Subcutaneous preadipocyte (primary cell): ENCODE data around the gene PLVAP. TPM values are rescaled to one million over a fixed set of nuclear protein-coding genes. Genes with fewer than 3 reads are reported as not detected.

Source experiments
- total RNA-seq: library from RNA; depleted of rRNA; stranded (reverse); fragments of >200 nt; gene quantifications from 2 replicates; pipeline ENCODE4 v1.2.3, GENCODE V29; 2012

The PLVAP gene, protein sequence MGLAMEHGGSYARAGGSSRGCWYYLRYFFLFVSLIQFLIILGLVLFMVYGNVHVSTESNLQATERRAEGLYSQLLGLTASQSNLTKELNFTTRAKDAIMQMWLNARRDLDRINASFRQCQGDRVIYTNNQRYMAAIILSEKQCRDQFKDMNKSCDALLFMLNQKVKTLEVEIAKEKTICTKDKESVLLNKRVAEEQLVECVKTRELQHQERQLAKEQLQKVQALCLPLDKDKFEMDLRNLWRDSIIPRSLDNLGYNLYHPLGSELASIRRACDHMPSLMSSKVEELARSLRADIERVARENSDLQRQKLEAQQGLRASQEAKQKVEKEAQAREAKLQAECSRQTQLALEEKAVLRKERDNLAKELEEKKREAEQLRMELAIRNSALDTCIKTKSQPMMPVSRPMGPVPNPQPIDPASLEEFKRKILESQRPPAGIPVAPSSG
- not detected in 2 replicates for total RNA-seq

DNA sequence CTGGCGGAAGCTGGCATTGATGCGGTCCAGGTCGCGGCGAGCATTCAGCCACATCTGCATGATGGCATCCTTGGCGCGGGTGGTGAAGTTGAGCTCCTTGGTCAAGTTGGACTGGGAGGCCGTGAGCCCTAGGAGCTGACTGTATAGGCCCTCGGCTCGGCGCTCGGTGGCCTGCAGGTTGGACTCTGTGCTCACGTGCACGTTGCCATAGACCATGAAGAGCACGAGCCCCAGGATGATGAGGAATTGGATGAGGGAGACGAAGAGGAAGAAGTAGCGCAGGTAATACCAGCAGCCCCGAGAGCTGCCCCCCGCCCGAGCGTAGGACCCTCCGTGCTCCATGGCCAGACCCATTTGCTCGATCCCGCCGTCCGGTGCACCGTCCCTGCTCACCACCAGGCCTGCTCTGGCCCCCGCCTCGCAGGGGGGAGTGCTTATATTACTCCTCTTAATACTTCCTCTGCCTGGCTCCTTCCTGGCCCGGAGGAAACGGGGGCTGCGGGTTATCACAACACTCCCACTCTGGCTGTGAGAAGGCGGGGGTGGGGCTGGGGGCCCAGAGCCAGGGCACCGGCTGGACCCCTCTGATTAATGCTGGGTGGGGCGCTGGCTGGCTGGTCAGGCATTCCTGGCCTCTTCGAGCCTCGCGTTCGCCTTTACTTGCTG is at the start of gene PLVAP:
Gene PLVAP, minus strand, starts transcription at position 408 of the 666 bp plus-strand sequence. Its CDS starts 54 bp downstream, at position 354.

DNA sequence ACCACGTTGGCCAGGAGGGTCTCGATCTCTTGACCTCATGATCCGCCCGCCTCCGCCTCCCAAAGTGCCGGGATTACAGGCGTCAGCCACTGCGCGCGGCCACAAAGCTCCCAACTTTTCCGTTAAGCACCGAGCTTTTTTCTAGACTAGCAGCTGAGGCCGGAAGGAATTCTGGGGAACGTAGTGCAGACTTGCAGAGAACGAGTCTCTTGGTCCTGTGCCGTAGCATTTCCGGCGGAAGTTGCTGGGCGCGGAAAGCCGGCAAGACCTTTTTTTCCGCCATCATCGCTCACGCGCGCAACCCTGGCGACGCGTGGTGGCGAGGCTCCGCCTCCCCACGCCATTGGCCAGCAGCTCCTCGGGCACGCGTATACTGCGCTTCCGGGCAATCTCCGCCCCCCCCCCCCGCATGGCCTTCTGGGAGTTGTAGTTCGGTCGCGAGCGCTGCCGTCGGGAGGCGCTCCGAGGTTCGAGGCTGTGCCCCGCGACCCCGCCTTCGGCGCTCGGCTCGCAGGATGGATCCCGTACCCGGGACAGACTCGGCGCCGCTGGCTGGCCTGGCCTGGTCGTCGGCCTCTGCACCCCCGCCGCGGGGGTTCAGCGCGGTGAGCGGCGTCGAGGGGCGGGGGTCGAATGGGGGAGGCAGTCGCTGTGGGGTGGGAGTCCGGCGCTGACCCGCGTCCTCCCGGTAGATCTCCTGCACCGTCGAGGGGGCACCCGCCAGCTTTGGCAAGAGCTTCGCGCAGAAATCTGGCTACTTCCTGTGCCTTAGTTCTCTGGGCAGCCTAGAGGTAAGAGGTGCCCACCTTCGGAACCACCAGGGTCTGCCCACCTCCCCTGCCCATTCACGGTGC is 42.7 kb upstream of the PLVAP start, which contains the start of gene MVB12A:
Gene MVB12A, plus strand, starts transcription at position 427 of the 854 bp plus-strand sequence. Its CDS starts 89 bp downstream, at position 516.

DNA sequence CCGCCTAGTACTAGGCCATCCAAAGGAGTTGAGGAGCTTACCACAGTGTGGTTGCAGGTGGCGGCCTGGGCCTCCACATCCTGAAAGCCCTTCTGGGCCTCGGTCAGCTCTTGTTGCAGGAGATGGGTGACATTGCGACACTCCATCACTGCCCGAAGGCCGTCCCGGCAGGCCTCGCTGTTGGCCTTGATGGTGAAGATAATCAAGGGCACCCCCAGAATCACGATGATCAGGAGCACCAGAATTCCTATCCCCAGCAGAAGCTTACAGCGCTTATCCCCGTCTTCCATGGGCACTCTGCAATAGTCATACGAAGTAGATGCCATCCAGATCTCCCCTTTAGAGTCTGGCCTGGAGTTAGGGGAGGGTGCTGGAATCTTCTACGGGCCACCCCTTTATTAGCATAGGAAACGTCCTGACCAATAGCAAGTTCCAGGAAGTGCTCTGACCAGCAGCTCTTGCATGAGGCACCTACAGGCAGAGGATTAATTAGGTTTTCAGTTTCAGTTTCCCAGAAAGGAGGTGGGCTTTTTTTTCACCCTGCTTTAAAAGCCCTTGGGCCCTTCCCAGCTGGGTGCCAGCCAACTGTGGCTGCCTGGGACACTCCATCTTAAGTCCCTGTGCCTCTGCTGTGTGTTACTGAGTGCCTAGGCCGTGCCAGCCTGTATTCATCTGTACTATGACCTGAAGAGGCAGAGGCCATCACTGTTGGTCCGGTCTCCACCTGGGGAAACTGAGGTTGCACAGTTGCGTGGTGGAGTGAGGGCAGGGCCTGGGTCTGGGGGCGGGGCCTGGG is 28.3 kb upstream of the PLVAP start, which contains the start of gene BST2:
Gene BST2, minus strand, starts transcription at position 381 of the 796 bp plus-strand sequence. Its CDS starts 55 bp downstream, at position 326.

DNA sequence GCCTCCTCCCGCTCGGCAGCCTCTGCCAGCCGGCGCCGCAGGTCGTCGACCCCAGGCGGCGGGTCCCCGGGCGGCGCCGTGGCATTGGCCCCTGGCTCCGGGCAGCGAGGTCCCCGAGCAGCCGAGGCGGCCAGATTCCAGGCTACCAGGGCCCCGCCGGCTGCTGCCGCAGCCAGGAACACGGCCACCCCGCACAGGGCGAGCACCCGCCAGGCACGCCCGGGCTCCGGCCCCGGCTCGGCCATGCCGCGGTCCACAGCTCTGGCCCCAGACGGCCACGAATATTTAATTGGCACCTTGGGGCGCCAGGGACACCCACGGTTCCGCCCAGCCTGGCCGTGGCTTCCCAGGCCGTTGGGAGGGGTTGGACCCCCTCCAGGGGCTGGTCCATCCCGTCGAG is 16.8 kb upstream of the PLVAP start, which contains the start of gene CCDC194:
Gene CCDC194, minus strand, starts transcription at position 283 of the 400 bp plus-strand sequence. Its CDS starts 38 bp downstream, at position 245.

DNA sequence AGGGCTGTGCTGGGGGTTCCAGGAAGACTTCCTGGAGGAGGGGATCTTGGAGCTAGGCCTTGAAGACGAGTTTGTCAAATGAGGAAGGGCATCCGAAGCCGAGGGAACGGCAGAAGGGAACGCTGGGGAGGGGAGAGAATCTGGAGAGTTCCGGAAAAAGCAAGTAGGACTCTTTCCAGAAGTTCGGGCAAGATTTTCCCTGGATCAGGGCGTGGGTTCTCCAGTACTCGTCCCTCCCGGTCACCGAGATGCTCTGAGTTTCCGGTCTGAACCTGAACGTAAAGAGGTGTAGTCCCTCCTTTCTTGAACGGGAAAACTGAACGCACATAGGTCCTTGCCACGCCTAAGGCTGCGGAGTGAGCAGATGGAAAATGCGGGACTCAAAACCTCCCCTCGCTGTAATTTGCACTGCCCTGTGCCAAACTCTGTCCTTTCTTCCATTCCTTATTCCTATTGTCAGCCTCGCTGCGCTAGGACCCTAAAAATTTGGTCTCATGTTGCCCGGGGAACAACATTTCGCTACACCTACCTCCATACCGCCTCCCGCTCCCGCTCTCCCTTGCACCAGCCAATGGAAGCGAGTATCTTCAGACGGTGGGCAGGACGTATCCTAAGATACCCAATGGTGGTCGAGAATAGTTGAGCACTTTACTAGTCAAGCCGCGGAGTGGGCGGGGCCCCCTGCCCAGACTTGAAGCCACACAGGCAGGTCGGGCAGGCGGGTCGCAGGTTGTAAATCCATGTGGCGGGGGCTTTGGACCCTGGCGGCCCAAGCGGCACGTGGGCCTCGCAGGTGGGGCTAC is 40.1 kb downstream of the PLVAP start, which contains the start of gene GTPBP3:
Gene GTPBP3, plus strand, starts transcription at position 682 of the 803 bp plus-strand sequence. Its CDS starts 59 bp downstream, at position 741.

DNA sequence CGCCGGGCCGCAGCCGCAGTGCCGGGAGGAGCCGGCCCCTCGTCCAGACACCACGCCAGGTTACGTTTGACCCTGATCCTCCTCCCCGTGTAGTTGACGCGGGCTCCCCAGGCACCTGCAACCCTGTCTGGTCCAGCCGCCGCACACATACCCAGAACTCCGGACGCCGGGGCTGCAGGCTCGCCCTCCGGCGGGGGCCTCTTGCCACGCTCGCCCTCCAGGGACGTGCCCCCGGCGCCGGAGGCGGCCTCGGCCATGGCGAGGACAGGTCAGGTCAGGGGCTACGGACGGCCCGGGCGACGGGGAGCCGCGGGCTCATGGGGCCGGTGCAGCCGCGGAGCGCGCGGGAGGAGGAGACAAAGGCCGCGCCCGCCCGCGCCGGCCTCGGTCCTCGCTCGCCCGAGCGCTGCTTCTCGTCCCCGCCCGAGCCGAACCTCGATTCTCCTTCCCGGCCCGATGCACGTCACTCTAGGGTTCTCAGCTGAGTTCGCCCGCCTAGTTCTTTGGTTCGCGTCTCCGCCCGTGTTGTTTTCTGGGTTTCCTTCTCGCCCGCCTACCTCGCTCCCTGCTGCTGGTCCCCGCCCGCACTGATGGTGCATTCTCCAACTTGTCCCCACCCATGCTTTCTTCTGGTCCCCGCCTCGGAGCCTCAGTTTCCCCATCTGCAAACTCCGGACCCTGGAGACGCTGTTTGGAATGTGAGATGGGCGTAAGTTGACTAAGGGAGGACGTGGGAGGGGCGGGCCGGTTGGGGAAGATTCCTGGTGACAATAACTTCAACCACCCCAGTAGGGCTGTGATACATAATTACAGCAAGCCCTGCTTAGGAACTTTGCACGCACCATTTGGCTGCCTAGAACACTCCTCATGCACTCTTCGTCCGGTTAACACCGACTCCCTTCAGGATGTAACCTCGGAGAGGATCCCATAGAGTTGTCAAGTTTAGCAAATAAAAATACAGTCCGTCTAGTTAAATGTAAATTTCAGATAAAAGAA is 42.4 kb downstream of the PLVAP start, which contains the start of gene ANO8:
Gene ANO8, minus strand, starts transcription at position 442 of the 996 bp plus-strand sequence. Its CDS starts 185 bp downstream, at position 257.

DNA sequence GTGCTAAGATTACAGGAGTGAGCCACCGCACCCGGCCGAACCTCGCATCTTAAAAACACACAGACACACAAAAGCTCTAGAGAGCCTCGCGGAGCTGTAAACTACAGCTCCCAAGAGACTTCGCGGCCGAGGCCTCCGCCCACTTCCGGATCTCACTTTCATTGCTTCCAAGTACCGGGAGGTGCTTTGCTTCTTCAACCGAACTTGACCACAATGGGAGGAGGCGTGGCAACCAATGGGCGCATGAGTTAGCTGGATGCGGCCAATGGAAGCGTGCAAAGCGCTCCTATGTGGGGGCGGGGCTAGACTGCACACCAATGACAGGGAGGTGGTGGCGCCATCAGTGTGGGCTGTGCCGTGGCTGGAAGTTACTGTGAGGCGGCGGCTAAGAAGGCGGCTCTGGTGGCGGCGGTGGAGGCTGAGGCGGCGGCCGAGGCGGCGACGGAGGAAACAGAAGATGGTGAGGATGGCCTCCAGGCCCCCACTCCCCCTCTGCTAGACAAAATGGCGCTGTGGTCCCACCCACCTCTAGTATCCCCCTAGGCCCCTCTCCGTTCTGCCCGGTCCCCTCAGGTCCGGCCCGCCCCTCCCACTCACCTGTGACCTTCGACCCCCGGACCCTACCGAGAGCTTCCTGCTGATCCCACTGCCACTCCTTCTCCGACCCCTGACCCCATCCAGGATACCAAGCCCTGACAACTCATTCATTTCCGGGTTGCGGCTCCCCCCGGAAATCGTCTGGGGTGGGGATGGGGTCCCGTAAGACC is 67.8 kb downstream of the PLVAP start, which contains the start of gene DDA1:
Gene DDA1, plus strand, starts transcription at position 366 of the 767 bp plus-strand sequence. Its CDS starts 92 bp downstream, at position 458.

DNA sequence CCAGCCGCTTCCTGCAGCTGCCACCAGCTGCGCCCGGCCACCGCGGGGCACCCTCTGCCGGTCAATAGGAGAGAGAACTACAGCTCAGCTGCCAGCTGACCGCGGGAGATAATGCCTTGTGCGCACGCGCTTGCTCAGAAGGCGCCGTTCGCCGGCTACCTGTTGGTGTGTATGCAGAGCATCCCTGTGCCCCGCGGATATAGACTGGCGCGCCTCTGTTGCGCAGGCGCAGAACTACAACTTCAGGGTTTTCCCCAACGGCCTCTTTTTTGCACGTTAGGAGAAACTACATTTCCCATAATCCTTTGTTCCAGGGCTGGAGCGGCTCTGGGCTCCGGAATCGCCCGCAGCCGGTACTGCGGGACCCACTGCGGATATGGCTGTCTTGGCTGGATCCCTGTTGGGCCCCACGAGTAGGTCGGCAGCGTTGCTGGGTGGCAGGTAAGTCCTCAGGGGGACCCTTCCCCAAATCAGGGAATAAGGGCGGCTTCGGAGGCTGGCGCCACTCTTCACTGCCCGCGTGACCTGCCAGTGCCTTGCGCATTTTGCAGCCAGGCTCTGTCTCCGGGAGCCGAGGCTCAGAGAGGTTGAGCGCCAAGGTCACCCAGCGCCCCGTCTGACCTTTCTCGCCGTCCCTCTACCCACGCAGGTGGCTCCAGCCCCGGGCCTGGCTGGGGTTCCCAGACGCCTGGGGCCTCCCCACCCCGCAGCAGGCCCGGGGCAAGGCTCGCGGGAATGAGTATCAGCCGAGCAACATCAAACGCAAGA is 71.4 kb downstream of the PLVAP start, which contains the start of gene MRPL34:
Gene MRPL34, plus strand, starts transcription at position 356 of the 768 bp plus-strand sequence. Its CDS starts 21 bp downstream, at position 377.

DNA sequence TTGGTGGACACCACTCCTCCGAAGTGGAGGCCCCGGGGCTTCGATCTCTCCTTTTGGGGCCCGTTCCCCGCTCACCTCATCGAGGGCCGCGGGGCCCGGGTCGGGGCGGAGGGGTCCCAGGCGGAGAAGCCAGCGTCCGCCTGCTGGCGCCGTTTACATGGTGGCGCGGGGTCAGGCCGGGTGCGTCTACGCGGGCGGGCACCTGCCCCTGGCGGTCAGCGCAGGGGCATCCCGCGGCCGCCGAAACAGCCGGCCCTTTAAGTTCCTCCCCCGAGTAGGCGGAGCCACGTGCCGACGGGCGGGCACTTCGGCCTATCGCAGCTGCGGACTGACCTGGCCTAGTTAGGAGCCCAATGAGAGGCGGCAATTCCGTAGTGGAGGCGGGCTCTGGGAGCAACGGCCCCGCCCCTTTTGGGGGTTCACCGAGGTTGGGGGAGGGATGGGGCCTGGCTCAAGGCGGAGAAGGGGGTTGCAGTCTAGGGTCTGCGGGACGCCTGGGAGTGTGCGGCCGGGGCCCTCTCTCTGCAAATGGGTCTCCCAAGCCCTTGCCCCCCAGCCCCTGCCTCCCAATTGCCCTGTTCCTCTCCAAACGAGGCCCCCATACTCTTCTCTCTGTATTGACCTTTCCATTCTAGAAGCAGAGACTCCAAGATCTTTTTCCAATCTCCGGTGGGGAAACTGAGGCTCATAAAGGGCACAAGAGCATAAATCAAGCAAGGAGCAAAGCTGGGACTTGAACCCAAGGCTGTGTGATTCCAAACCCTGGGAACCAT is 73.8 kb downstream of the PLVAP start, which contains the start of gene ABHD8:
Gene ABHD8, minus strand, starts transcription at position 259 of the 773 bp plus-strand sequence. CDS start 1,809 bp downstream, outside the sequence.

Other genes starting within 250 kb of the PLVAP start
- 16.2 and 22.8 TPM in 2 replicates for gene USE1, start 162.0 kb downstream of the PLVAP start, total RNA-seq
- 2.5 and 2.9 TPM in 2 replicates for gene OCEL1, start 151.1 kb downstream of the PLVAP start, total RNA-seq
- gene NR2F6, start 131.4 kb downstream of the PLVAP start, total RNA-seq = 26.8 and 40.1 TPM in 2 replicates
- under 0.01 TPM in 1 of 2 replicates, not detected in the other for gene USHBP1, start 112.6 kb downstream of the PLVAP start, total RNA-seq
- 91.7 and 105 TPM in 2 replicates for gene BABAM1, start 109.9 kb downstream of the PLVAP start, total RNA-seq
- gene ANKLE1, start 95.4 kb downstream of the PLVAP start, total RNA-seq = 0.37 and 0.39 TPM in 2 replicates
- 6.6 and 9.0 TPM in 2 replicates for gene ABHD8, start 73.9 kb downstream of the PLVAP start, total RNA-seq
- 29.1 and 30.9 TPM in 2 replicates for gene MRPL34, start 71.5 kb downstream of the PLVAP start, total RNA-seq
- 7.7 and 15.4 TPM in 2 replicates for gene DDA1, start 67.8 kb downstream of the PLVAP start, total RNA-seq
- 4.8 and 5.1 TPM in 2 replicates for gene ANO8, start 42.5 kb downstream of the PLVAP start, total RNA-seq
- gene GTPBP3, start 39.8 kb downstream of the PLVAP start, total RNA-seq = 10.3 and 18.8 TPM in 2 replicates
- not detected in 2 replicates for gene CCDC194, start 16.9 kb upstream of the PLVAP start, total RNA-seq
- 0.20 and 1.8 TPM in 2 replicates for gene BST2, start 28.3 kb upstream of the PLVAP start, total RNA-seq
- 45.7 and 49.2 TPM in 2 replicates for gene MVB12A, start 42.7 kb upstream of the PLVAP start, total RNA-seq
- gene TMEM221, start 71.3 kb upstream of the PLVAP start, total RNA-seq = not detected in 2 replicates
- gene NXNL1, start 83.6 kb upstream of the PLVAP start, total RNA-seq = not detected in 2 replicates
- gene SLC27A1, start 93.2 kb upstream of the PLVAP start, total RNA-seq = 15.8 and 26.1 TPM in 2 replicates
- 49.9 and 60.6 TPM in 2 replicates for gene PGLS, start 134.3 kb upstream of the PLVAP start, total RNA-seq
- 104 and 126 TPM in 2 replicates for gene COLGALT1, start 178.3 kb upstream of the PLVAP start, total RNA-seq